H1 (cell line): ENCODE data around the gene CNPY2. TPM values are rescaled to one million over a fixed set of nuclear protein-coding genes. Genes with fewer than 3 reads are reported as not detected.
A peak's percentile ranks its signal among the peaks of the same experiment; 100 is the strongest.

Source experiments
- CTCF ChIA-PET: fragments of 300-600 bp; sonication (Branson Sonifier 250); formaldehyde crosslinking; loops from one replicate; lab custom pipeline; 2021; ENCODE audit not compliant: partially characterized antibody; lab: Charles Lee
- POLR2A ChIA-PET: fragments of 300-600 bp; sonication (Branson Sonifier 250); formaldehyde crosslinking; loops from one replicate; lab custom pipeline; 2021; ENCODE audit warnings: inconsistent platforms; ENCODE audit not compliant: partially characterized antibody; lab: Charles Lee
- DNase-seq, 2 experiments: peaks; one replicate each; pipeline versions ENCODE4 v3.0.0 to v3.0.0-alpha.2; 2010 to 2022; ENCODE audit warnings: low spot score in 2 of 2, low read depth in 1 of 2, mixed read lengths in 1 of 2
- FAIRE-seq: peaks from 2 replicates; lab custom pipeline; 2011; peaks lifted over from hg19 to GRCh38; lab: Jason Lieb, UNC
- H2AFZ ChIP-seq: 2 replicates; pipeline ENCODE4 v1.8.1; 2012; ENCODE audit warnings: low read length, inconsistent platforms
- H2AK5ac ChIP-seq: 2 replicates; pipeline ENCODE4 v1.6.1; 2013; ENCODE audit warnings: low read depth, low read length
- H2BK120ac ChIP-seq: replicated peaks from 2 replicates; pipeline ENCODE3; 2013; ENCODE audit warnings: low read depth, low read length, inconsistent platforms
- H2BK12ac ChIP-seq: 2 replicates; pipeline ENCODE4 v1.6.1; 2013; ENCODE audit warnings: low read depth, low read length
- H2BK15ac ChIP-seq: 2 replicates; pipeline ENCODE4 v1.6.1; 2013; ENCODE audit warnings: low read length
- H2BK20ac ChIP-seq: 2 replicates; pipeline ENCODE4 v1.6.1; 2013; ENCODE audit warnings: low read length
- H2BK5ac ChIP-seq: 2 replicates; pipeline ENCODE4 v1.6.1; 2013; ENCODE audit warnings: low read depth, low read length
- H3K14ac ChIP-seq: 2 replicates; pipeline ENCODE4 v1.6.1; 2013; ENCODE audit warnings: inconsistent platforms; ENCODE audit not compliant: insufficient read length
- H3K18ac ChIP-seq: 2 replicates; pipeline ENCODE4 v1.6.1; 2013; ENCODE audit warnings: low read length; ENCODE audit errors: extremely low read depth
- H3K23ac ChIP-seq: 2 replicates; pipeline ENCODE4 v1.6.1; 2013; ENCODE audit warnings: inconsistent platforms; ENCODE audit not compliant: insufficient read length
- H3K23me2 ChIP-seq: 2 replicates; pipeline ENCODE4 v1.6.1; 2013; ENCODE audit warnings: low read depth, low read length
- H3K27ac ChIP-seq: 2 replicates; pipeline ENCODE4 v1.6.1; 2011; ENCODE audit warnings: low read depth, low read length, inconsistent platforms
- H3K27me3 ChIP-seq, 4 experiments: replicated peaks in 1 of 4; 1 replicate in 1 of 4; 2 replicates in 3 of 4; pipeline versions ENCODE4 v1.6.1 to v1.8.1; 2011 to 2013; ENCODE audit warnings: low read length in 3 of 4, mild to moderate bottlenecking in 3 of 4, inconsistent platforms in 2 of 4, mixed read lengths in 2 of 4, moderate library complexity in 1 of 4; ENCODE audit not compliant: control insufficient read depth in 3 of 4, insufficient read depth in 3 of 4; ENCODE audit errors: extremely low read depth in 1 of 4
- H3K36me3 ChIP-seq, 4 experiments: 2 replicates each; pipeline versions ENCODE4 v1.6.1 to v1.8.1; 2011 to 2013; ENCODE audit warnings: mild to moderate bottlenecking in 4 of 4, low read length in 3 of 4, moderate library complexity in 2 of 4, control low read depth in 1 of 4, inconsistent platforms in 1 of 4; ENCODE audit not compliant: insufficient read depth in 4 of 4, control insufficient read depth in 2 of 4
- H3K4ac ChIP-seq: replicated peaks from 2 replicates; pipeline ENCODE3; 2013; ENCODE audit warnings: low read length, low read depth, mixed read lengths, inconsistent platforms; ENCODE audit not compliant: insufficient read length
- H3K4me1 ChIP-seq, 4 experiments: replicated peaks in 1 of 4; 1 replicate in 1 of 4; 2 replicates in 3 of 4; pipeline versions ENCODE4 v1.6.1 to v1.8.1; 2011 to 2013; ENCODE audit warnings: low read length in 3 of 4, inconsistent platforms in 2 of 4, mixed read lengths in 1 of 4; ENCODE audit not compliant: insufficient read depth in 4 of 4, control insufficient read depth in 3 of 4
- H3K4me2 ChIP-seq, 2 experiments: 2 replicates each; pipeline versions ENCODE4 v1.6.1 to v1.8.1; 2011 to 2013; ENCODE audit warnings: low read depth in 2 of 2, low read length in 2 of 2, control low read depth in 1 of 2, inconsistent platforms in 1 of 2, mild to moderate bottlenecking in 1 of 2; ENCODE audit not compliant: insufficient read depth in 1 of 2
- H3K4me3 ChIP-seq, 4 experiments: fragments of 200-600, 300-600 bp in 1 of 4; sonication (generic), shearing (Covaris generic), sonication (Bioruptor Twin) in 1 of 4; 2 replicates each; pipeline versions ENCODE4 v1.5.1 to v1.8.1; 2011 to 2016; ENCODE audit warnings: low read length in 4 of 4, low read depth in 3 of 4, control low read depth in 2 of 4, inconsistent platforms in 2 of 4, mild to moderate bottlenecking in 2 of 4, mixed read lengths in 1 of 4, moderate library complexity in 1 of 4; ENCODE audit not compliant: insufficient read depth in 2 of 4; ENCODE audit errors: extremely low read depth in 1 of 4
- H3K56ac ChIP-seq: replicated peaks from 2 replicates; pipeline ENCODE3; 2013; ENCODE audit warnings: low read depth, mild to moderate bottlenecking, mixed read lengths, low read length, inconsistent platforms; ENCODE audit not compliant: insufficient read length
- H3K79me1 ChIP-seq: 2 replicates; pipeline ENCODE4 v1.6.1; 2013; ENCODE audit warnings: low read depth, low read length, control low read depth
- H3K79me2 ChIP-seq, 2 experiments: 2 replicates each; pipeline versions ENCODE4 v1.6.1 to v1.8.1; 2012 to 2013; ENCODE audit warnings: low read length in 2 of 2, mild to moderate bottlenecking in 2 of 2, inconsistent platforms in 1 of 2; ENCODE audit not compliant: insufficient read depth in 2 of 2, control insufficient read depth in 1 of 2
- H3K9ac ChIP-seq, 4 experiments: replicated peaks in 1 of 4; 1 replicate in 1 of 4; 2 replicates in 3 of 4; pipeline versions ENCODE4 v1.6.1 to v1.8.1; 2011 to 2013; ENCODE audit warnings: low read depth in 3 of 4, low read length in 3 of 4, control low read depth in 2 of 4, mild to moderate bottlenecking in 2 of 4, moderate library complexity in 2 of 4, inconsistent platforms in 1 of 4; ENCODE audit errors: extremely low read depth in 1 of 4
- H3K9me3 ChIP-seq, 2 experiments: 2 replicates each; pipeline versions ENCODE4 v1.6.1 to v1.8.1; 2012 to 2013; ENCODE audit warnings: mild to moderate bottlenecking in 2 of 2, moderate library complexity in 2 of 2, control low read depth in 1 of 2, inconsistent platforms in 1 of 2, low read depth in 1 of 2, low read length in 1 of 2, mixed read lengths in 1 of 2; ENCODE audit not compliant: insufficient read depth in 2 of 2
- H4K20me1 ChIP-seq, 2 experiments: replicated peaks in 1 of 2; 2 replicates each; pipeline versions ENCODE3 to v1.8.1; 2011 to 2013; ENCODE audit warnings: inconsistent platforms in 2 of 2, low read length in 2 of 2, mild to moderate bottlenecking in 1 of 2; ENCODE audit not compliant: insufficient read depth in 2 of 2, control insufficient read depth in 1 of 2
- H4K5ac ChIP-seq: 2 replicates; pipeline ENCODE4 v1.6.1; 2013; ENCODE audit warnings: low read length, low read depth, mixed read lengths, inconsistent platforms; ENCODE audit not compliant: insufficient read length
- H4K8ac ChIP-seq: 2 replicates; pipeline ENCODE4 v1.8.0; 2013; ENCODE audit warnings: mild to moderate bottlenecking, moderate library complexity, low read length, inconsistent platforms; ENCODE audit not compliant: insufficient read depth; ENCODE audit errors: extremely low read depth
- H4K91ac ChIP-seq: replicated peaks from 2 replicates; pipeline ENCODE3; 2013; ENCODE audit warnings: low read length, mixed read lengths, inconsistent platforms; ENCODE audit not compliant: insufficient read length
- BRCA1 ChIP-seq: IDR thresholded peaks from 2 replicates; pipeline ENCODE4 v1.6.1; 2012; ENCODE audit warnings: low read depth, low read length, improper control_type of control experiment
- CTCF ChIP-seq, 3 experiments: IDR thresholded peaks; 1 replicate in 2 of 3; 2 replicates in 1 of 3; pipeline versions ENCODE4 v1.5.1 to v1.6.1; 2011; ENCODE audit warnings: low read length in 3 of 3, mild to moderate bottlenecking in 3 of 3, inconsistent platforms in 2 of 3, low read depth in 1 of 3, moderate library complexity in 1 of 3; ENCODE audit not compliant: insufficient read depth in 1 of 3; ENCODE audit errors: control extremely low read depth in 1 of 3
- E2F6 ChIP-seq: IDR thresholded peaks from 2 replicates; pipeline ENCODE4 v1.6.1; 2012; ENCODE audit warnings: inconsistent platforms
- EP300 ChIP-seq, 2 experiments: IDR thresholded peaks; 1 replicate in 1 of 2; 2 replicates in 1 of 2; pipeline ENCODE4 v1.6.1; 2011 to 2012; ENCODE audit warnings: low read depth in 2 of 2, low read length in 2 of 2, mild to moderate bottlenecking in 2 of 2, borderline replicate concordance in 1 of 2, inconsistent platforms in 1 of 2, moderate library complexity in 1 of 2
- PHF8 ChIP-seq: fragments of 200-600 bp; sonication (generic); conservative IDR thresholded peaks from 2 replicates; pipeline ENCODE4 v1.7.1; 2012; ENCODE audit warnings: low read depth, mild to moderate bottlenecking, inconsistent platforms, low read length, moderate library complexity
- POLR2AphosphoS5 ChIP-seq: IDR thresholded peaks from 2 replicates; pipeline ENCODE4 v1.6.1; 2011; ENCODE audit warnings: low read depth, low read length
- TAF1 ChIP-seq: IDR thresholded peaks from 2 replicates; pipeline ENCODE4 v1.6.1; 2011; ENCODE audit warnings: mild to moderate bottlenecking, low read depth, low read length
- TBP ChIP-seq: IDR thresholded peaks from 2 replicates; pipeline ENCODE4 v1.6.1; 2011; ENCODE audit warnings: low read depth, low read length, improper control_type of control experiment
- WGBS, 2 experiments: shearing (Covaris generic) in 1 of 2; methylation state at CpG; one replicate each; pipeline versions ENCODE4 v1.1.6 to v1.1.7; 2013 to 2015; ENCODE audit warnings: low lambda C conversion rate in 2 of 2, mixed read lengths in 2 of 2, inconsistent platforms in 1 of 2, low coverage in 1 of 2, missing lambda C conversion rate in 1 of 2; ENCODE audit not compliant: insufficient replicate concordance in 2 of 2, insufficient coverage in 1 of 2, insufficient read length in 1 of 2; ENCODE audit errors: extremely low coverage in 1 of 2, missing lambda C conversion rate in 1 of 2; 5-methylcytosine and 5-hydroxymethylcytosine counted together
- polyA plus RNA-seq, 7 experiments: library from polyadenylated mRNA; depleted of rRNA in 3 of 7; stranded (reverse) in 5 of 7; unstranded in 2 of 7; fragments of >200 nt in 5 of 7; fragments of 200-250 nt in 2 of 7; gene quantifications; 1 replicate in 5 of 7; 2 replicates in 1 of 7; 4 replicates in 1 of 7; pipeline versions ENCODE4 v1.2.1 to v1.2.3, GENCODE V29; 2011 to 2013; ENCODE audit warnings: missing spikeins in 2 of 7, mixed read lengths in 2 of 7
- total RNA-seq: library from RNA; stranded (reverse); fragmentation: NEBNext Ultra II Directional; extraction: Animal tissue kit (Norgen Biotek cat#: 25700); gene quantifications from 2 replicates; pipeline ENCODE4 v1.2.1, GENCODE V29; 2021

Gene CNPY2
- total and polyA plus RNA-seq, 2 of the 8 experiments (the other 6 are each of a cell fraction or from before 2014, with no cell fraction given), result 203 to 281 TPM

GRCh38 chr12:56333197-56333678 lies 17.4 kb upstream of the CNPY2 start:
- H2BK120ac ChIP-seq, result no peak overlapping the region
- ChIA-PET CTCF (interaction anchor here (0.9 to 7.2 kb wide), 10 partner anchors 8 to 258 kb away, joined by 3 to 38 read pairs (median 4); partner anchors contain the start of genes CNPY2 and STAT2), POLR2A (interaction anchor here (0.6 to 7.2 kb wide), 18 partner anchors 9 to 252 kb away, joined by 3 to 55 read pairs (median 4); partner anchors contain the start of genes CNPY2, COQ10A, CS and RNF41)
- no peaks in the 10 kb centered on the region for H3K36me3 ChIP-seq
- peak overlapping the region; percentile 78 for H2BK5ac ChIP-seq
- DNase-seq, result no peak
- FAIRE-seq, result no peak
- 0 out of 2 replicates have a peak overlapping the region, but pooled peaks have one; percentile 46 for H2BK15ac ChIP-seq
- peaks cover 7% of the 10 kb centered on the region; the same call in 1 of the 2 replicates for H3K23me2 ChIP-seq
- H3K79me1 ChIP-seq, result no peaks in the 10 kb centered on the region
- peak overlapping the region; percentile 81; the same call in 1 of the 2 replicates for H3K27ac ChIP-seq
- no peaks in the 10 kb centered on the region for H4K20me1 ChIP-seq
- H3K56ac ChIP-seq, result peak overlapping the region; percentile 52
- peak overlapping the region; percentile 86 for H4K5ac ChIP-seq
- H3K9ac ChIP-seq, result peak overlapping the region in 3 of 4 experiments; percentile 51 to 84 (median 69); a peak in 6 of 7 replicates
- H3K4me2 ChIP-seq, result peak overlapping the region; percentile 78 to 93
- H3K27me3 ChIP-seq, result no peaks in the 10 kb centered on the region
- H2BK12ac ChIP-seq, result peak overlapping the region; percentile 84
- no peak overlapping the region for H3K4ac ChIP-seq
- H3K4me3 ChIP-seq, result peak overlapping the region; percentile 53 to 73 (median 62)
- WGBS, 2 experiments, result 47% methylated on average over 8 of the region's 8 CpGs; no CpG with 5 or more reads in 1 of the 2 experiments
- no peak overlapping the region for H3K23ac ChIP-seq
- peak overlapping the region; percentile 63; the same call in 1 of the 2 replicates for H2BK20ac ChIP-seq
- peak overlapping the region; percentile 54 for H4K91ac ChIP-seq
- no peaks in the 10 kb centered on the region for H3K9me3 ChIP-seq
- H3K18ac ChIP-seq, result peak overlapping the region; percentile 93
- no peaks in the 10 kb centered on the region for H3K79me2 ChIP-seq
- H2AK5ac ChIP-seq, result peak overlapping the region; percentile 88
- H4K8ac ChIP-seq, result peak overlapping the region; percentile 60; the same call in 1 of the 2 replicates
- H3K4me1 ChIP-seq, result peaks cover 8 to 19% (median 10%) of the 10 kb centered on the region in 4 experiments
- H3K14ac ChIP-seq, result peak overlapping the region; percentile 16
- H2AFZ ChIP-seq, result peak overlapping the region; percentile 72; the same call in 1 of the 2 replicates
- TF ChIP-seq E2F6, result 0 out of 2 replicates have a peak, but pooled peaks have one; percentile 4
- no peak for TF ChIP-seq EP300 (IDR thresholded peaks at IDR 0.05; ENCODE audit: borderline replicate concordance in 1 of 2, low read depth in 2 of 2, low read length in 2 of 2)
- TF ChIP-seq CTCF (IDR thresholded peaks at IDR 0.05; ENCODE audit: control extremely low read depth in 1 of 3, insufficient read depth in 1 of 3, low read depth in 1 of 3, low read length in 3 of 3), result no peak
- TF ChIP-seq POLR2AphosphoS5, result 0 out of 2 replicates have a peak, but pooled peaks have one; percentile 2
- 0 out of 2 replicates have a peak, but pooled peaks have one; percentile 1 for TF ChIP-seq PHF8
- no peak for TF ChIP-seq TBP
- peak; percentile 42; the same call in 1 of the 2 replicates for TF ChIP-seq TAF1
- no peak for TF ChIP-seq BRCA1
